Activated B cell treated with CpG ODN at 0.5 μM for 24 hours (primary cell): ENCODE results near the gene WNT7A. TPM values are rescaled to one million over a fixed set of nuclear protein-coding genes. Genes with fewer than 3 reads are reported as not detected.

Experiments
- ATAC-seq: fragments of 200-7000 bp; cut with Tn5 transposase; one replicate; pipeline ENCODE4 v1.10.0; 2021; ENCODE audit warnings: low read depth, mild to moderate bottlenecking, moderate library complexity
- CTCF ChIA-PET: fragments of 350-600 bp; sonication (Branson Sonifier 250); formaldehyde crosslinking; loops from one replicate; lab custom pipeline; 2021; ENCODE audit warnings: antibody characterized with exemption; lab: Charles Lee
- POLR2A ChIA-PET: fragments of 350-600 bp; sonication (Branson Sonifier 250); formaldehyde crosslinking; loops from one replicate; lab custom pipeline; 2021; ENCODE audit warnings: antibody characterized with exemption; lab: Charles Lee
- DNase-seq: peaks from one replicate; pipeline ENCODE4 v3.0.0; 2022
- H3K27ac Mint-ChIP-seq: one replicate; pipeline ENCODE4 v1.8.0; 2020; ENCODE audit warnings: mixed read lengths
- H3K27me3 Mint-ChIP-seq: one replicate; pipeline ENCODE4 v1.8.0; 2021; ENCODE audit warnings: mixed read lengths
- H3K36me3 Mint-ChIP-seq: one replicate; pipeline ENCODE4 v1.8.0; 2021; ENCODE audit warnings: low read depth, mixed read lengths
- H3K4me1 Mint-ChIP-seq: one replicate; pipeline ENCODE4 v1.8.0; 2021; ENCODE audit warnings: mixed read lengths
- H3K4me3 Mint-ChIP-seq: one replicate; pipeline ENCODE4 v1.8.0; 2020; ENCODE audit warnings: mild to moderate bottlenecking, mixed read lengths
- H3K9me3 Mint-ChIP-seq: one replicate; pipeline ENCODE4 v1.8.0; 2020; ENCODE audit warnings: mixed read lengths
- CTCF ChIP-seq: fragments of 200-600 bp; IDR thresholded peaks from one replicate; pipeline ENCODE4 v1.8.0; 2022; ENCODE audit warnings: antibody characterized with exemption, mild to moderate bottlenecking
- intact Hi-C: fragments of 100-400 bp; cut with micrococcal nuclease; formaldehyde crosslinking; loops from one replicate; pipeline ENCODE4 v1.15.1; 2024
- total RNA-seq: library from RNA; stranded (reverse); gene quantifications from 2 replicates; pipeline ENCODE4 v1.2.3, GENCODE V29; 2022

The WNT7A gene
- total RNA-seq, 1 donor from 2014 or later: not detected

GRCh38 chr3:13839726-13840340, 40.0 kb downstream of the WNT7A start:
- H3K4me3 Mint-ChIP-seq: no peak overlapping the region
- no peaks in the 10 kb centered on the region for H3K36me3 Mint-ChIP-seq
- no peaks in the 10 kb centered on the region for H3K4me1 Mint-ChIP-seq
- no peak for TF ChIP-seq CTCF
- POLR2A ChIA-PET: no interaction called here
- CTCF ChIA-PET: no interaction called here
- intact Hi-C loops: no loop called here
- H3K9me3 Mint-ChIP-seq: no peaks in the 10 kb centered on the region
- ATAC-seq (no peak), DNase-seq (no peak)
- no peak overlapping the region for H3K27ac Mint-ChIP-seq
- peaks cover 8% of the 10 kb centered on the region for H3K27me3 Mint-ChIP-seq

GRCh38 chr3:13839253-13839652, 40.6 kb downstream of the WNT7A start:
- peaks cover 10% of the 10 kb centered on the region for H3K27me3 Mint-ChIP-seq
- H3K4me1 Mint-ChIP-seq: no peaks in the 10 kb centered on the region
- H3K36me3 Mint-ChIP-seq: no peaks in the 10 kb centered on the region
- no peak overlapping the region for H3K4me3 Mint-ChIP-seq
- intact Hi-C loops: no loop called here
- TF ChIP-seq CTCF: no peak
- ATAC-seq (no peak), DNase-seq (no peak)
- CTCF ChIA-PET: no interaction called here
- H3K27ac Mint-ChIP-seq: no peak overlapping the region
- POLR2A ChIA-PET: no interaction called here
- no peaks in the 10 kb centered on the region for H3K9me3 Mint-ChIP-seq

GRCh38 chr3:13838421-13838820, 41.5 kb downstream of the WNT7A start:
- intact Hi-C loops: no loop called here
- no peak overlapping the region for H3K4me3 Mint-ChIP-seq
- DNase-seq (no peak), ATAC-seq (no peak)
- no peaks in the 10 kb centered on the region for H3K9me3 Mint-ChIP-seq
- H3K4me1 Mint-ChIP-seq: no peaks in the 10 kb centered on the region
- CTCF ChIA-PET: no interaction called here
- POLR2A ChIA-PET: no interaction called here
- H3K27ac Mint-ChIP-seq: no peak overlapping the region
- H3K27me3 Mint-ChIP-seq: peaks cover 9% of the 10 kb centered on the region
- no peak for TF ChIP-seq CTCF
- no peaks in the 10 kb centered on the region for H3K36me3 Mint-ChIP-seq

GRCh38 chr3:13837751-13838150, 42.1 kb downstream of the WNT7A start:
- POLR2A ChIA-PET: no interaction called here
- CTCF ChIA-PET: no interaction called here
- no peaks in the 10 kb centered on the region for H3K36me3 Mint-ChIP-seq
- H3K4me3 Mint-ChIP-seq: no peak overlapping the region
- intact Hi-C loops: no loop called here
- ATAC-seq (no peak), DNase-seq (no peak)
- peaks cover 9% of the 10 kb centered on the region for H3K27me3 Mint-ChIP-seq
- H3K9me3 Mint-ChIP-seq: no peaks in the 10 kb centered on the region
- no peak for TF ChIP-seq CTCF
- H3K4me1 Mint-ChIP-seq: no peaks in the 10 kb centered on the region
- H3K27ac Mint-ChIP-seq: no peak overlapping the region

- no peak for DNase-seq
- CTCF ChIA-PET: no interaction called here
- no peak for TF ChIP-seq CTCF
- Mint-ChIP-seq H3K4me3 (no peak overlapping the region), H3K27me3 (peaks cover 13% of the 10 kb centered on the region), H3K36me3 (no peaks in the 10 kb centered on the region), H3K4me1 (no peaks in the 10 kb centered on the region), H3K27ac (no peak overlapping the region), H3K9me3 (no peaks in the 10 kb centered on the region)
- ATAC-seq: no peak
- intact Hi-C loops: no loop called here
- POLR2A ChIA-PET: no interaction called here
These were observed 42.9 kb downstream of the WNT7A start for GRCh38 chr3:13836658-13837587.
